ENCODE results near the gene FAM234B.

Gene FAM234B

GRCh38 chr12:13044002-13044905, at the start of gene FAM234B:
Gene FAM234B, plus strand, starts transcription at chr12:13044381. Its CDS starts 23 bp downstream, at chr12:13044404.
- DNase-seq, result peak; percentile 69

- DNase-seq, result no peak
Measured at GRCh38 chr12:12995088-12995487, 49.1 kb upstream of the FAM234B start.

GRCh38 chr12:12996209-12996608, 48.0 kb upstream of the FAM234B start:
- DNase-seq, result no peak

GRCh38 chr12:12997156-12997555, 47.0 kb upstream of the FAM234B start:
- no peak for DNase-seq

GRCh38 chr12:12997734-12998133, 46.4 kb upstream of the FAM234B start:
- no peak for DNase-seq

GRCh38 chr12:12998248-12998647, 45.9 kb upstream of the FAM234B start:
- no peak for DNase-seq

GRCh38 chr12:12999271-12999958, 44.8 kb upstream of the FAM234B start:
- no peak for DNase-seq

GRCh38 chr12:12999959-13000615, 44.1 kb upstream of the FAM234B start, which contains the start of gene HEBP1:
Gene HEBP1, minus strand, starts transcription at chr12:13000265. Its CDS starts 151 bp downstream, at chr12:13000114.
- peak; percentile 96 for DNase-seq

GRCh38 chr12:13000616-13000924, 43.6 kb upstream of the FAM234B start:
- no peak for DNase-seq

- peak; percentile 25 for DNase-seq
Measured at GRCh38 chr12:13000925-13001774, 43.0 kb upstream of the FAM234B start.

GRCh38 chr12:13001775-13002040, 42.5 kb upstream of the FAM234B start:
- no peak for DNase-seq

- no peak for DNase-seq
Measured at GRCh38 chr12:13002301-13003097, 41.7 kb upstream of the FAM234B start.

- DNase-seq, result no peak
Measured at GRCh38 chr12:13004361-13004760, 39.8 kb upstream of the FAM234B start.

- no peak for DNase-seq
Measured at GRCh38 chr12:13004986-13005385, 39.2 kb upstream of the FAM234B start.

GRCh38 chr12:13005649-13006048, 38.5 kb upstream of the FAM234B start:
- DNase-seq, result no peak

GRCh38 chr12:13007496-13008233, 36.5 kb upstream of the FAM234B start:
- DNase-seq, result no peak

GRCh38 chr12:13008741-13009380, 35.3 kb upstream of the FAM234B start:
- DNase-seq, result no peak

GRCh38 chr12:13011098-13011497, 33.1 kb upstream of the FAM234B start:
- DNase-seq, result no peak

GRCh38 chr12:13022851-13023271, 21.3 kb upstream of the FAM234B start:
- DNase-seq, result no peak

GRCh38 chr12:13023811-13024530, 20.2 kb upstream of the FAM234B start:
- no peak for DNase-seq

Data from activated gamma-delta T cell treated with Interleukin-2 at 50 U/mL for 16 hours (primary cell).